Endothelial cell of umbilical vein (primary cell): ENCODE measurements around the gene MRNIP. TPM values are rescaled to one million over a fixed set of nuclear protein-coding genes. Genes with fewer than 3 reads are reported as not detected.

Experiments
- BruUV-seq: library from RNA; stranded (reverse); fragments of 400-500 nt; replicated peaks from 2 replicates; lab custom pipeline; 2021; lab: Mats Ljungman, UMichigan
- CTCF ChIA-PET: fragments of 300-600, 350-600 bp; sonication (Branson Sonifier 250); formaldehyde crosslinking; loops from one replicate; lab custom pipeline; 2021; ENCODE audit warnings: antibody characterized with exemption, inconsistent platforms; lab: Charles Lee
- POLR2A ChIA-PET: fragments of 300-600, 350-600 bp; sonication (Branson Sonifier 250); formaldehyde crosslinking; loops from one replicate; lab custom pipeline; 2021; ENCODE audit warnings: antibody characterized with exemption, inconsistent platforms; lab: Charles Lee
- DNase-seq: peaks from one replicate; pipeline ENCODE4 v3.0.0-alpha.2; 2011; ENCODE audit warnings: low read depth, low spot score
- FAIRE-seq: peaks from 2 replicates; lab custom pipeline; 2011; peaks lifted over from hg19 to GRCh38; lab: Jason Lieb, UNC
- H2AFZ ChIP-seq: 2 replicates; pipeline ENCODE4 v1.6.0; 2012; ENCODE audit warnings: low read depth, low read length, control low read depth, inconsistent platforms
- H3K27ac ChIP-seq: 2 replicates; pipeline ENCODE4 v1.5.1; 2011; ENCODE audit warnings: low read depth, mild to moderate bottlenecking, control low read depth, low read length, moderate library complexity; ENCODE audit not compliant: insufficient read depth
- H3K27me3 ChIP-seq, 2 experiments: 2 replicates each; pipeline versions ENCODE4 v1.6.0 to v1.6.1; 2011; ENCODE audit warnings: low read length in 2 of 2, mixed read lengths in 1 of 2; ENCODE audit not compliant: control insufficient read depth in 2 of 2, insufficient read depth in 2 of 2
- H3K36me3 ChIP-seq, 2 experiments: 2 replicates in 1 of 2; 3 replicates in 1 of 2; pipeline ENCODE4 v1.5.1; 2011; ENCODE audit warnings: low read length in 2 of 2, mild to moderate bottlenecking in 1 of 2, moderate library complexity in 1 of 2; ENCODE audit not compliant: control insufficient read depth in 2 of 2, insufficient read depth in 2 of 2; ENCODE audit errors: extremely low read depth in 1 of 2
- H3K4me1 ChIP-seq: 3 replicates; pipeline ENCODE4 v1.5.1; 2011; ENCODE audit warnings: mild to moderate bottlenecking, low read length; ENCODE audit not compliant: control insufficient read depth, insufficient read depth; ENCODE audit errors: extremely low read depth
- H3K4me2 ChIP-seq: 2 replicates; pipeline ENCODE4 v1.6.1; 2011; ENCODE audit warnings: low read length, control low read depth, mixed read lengths; ENCODE audit not compliant: insufficient read depth
- H3K4me3 ChIP-seq, 3 experiments: fragments of 200-600 bp in 1 of 3; sonication (generic), shearing (Covaris generic) in 1 of 3; replicated peaks in 1 of 3; 2 replicates each; pipeline ENCODE4 v1.5.1; 2011 to 2016; ENCODE audit warnings: control low read depth in 3 of 3, low read length in 3 of 3, mild to moderate bottlenecking in 2 of 3, inconsistent platforms in 1 of 3, low read depth in 1 of 3, moderate library complexity in 1 of 3; ENCODE audit not compliant: insufficient read depth in 1 of 3
- H3K79me2 ChIP-seq: 2 replicates; pipeline ENCODE4 v1.6.0; 2012; ENCODE audit warnings: low read length, inconsistent platforms; ENCODE audit not compliant: control insufficient read depth, insufficient read depth
- H3K9ac ChIP-seq: replicated peaks from 2 replicates; pipeline ENCODE3; 2011; ENCODE audit warnings: low read length, control low read depth; ENCODE audit not compliant: insufficient read depth; ENCODE audit errors: extremely low read depth
- H3K9me1 ChIP-seq: replicated peaks from 3 replicates; pipeline ENCODE4 v1.6.0; 2011; ENCODE audit warnings: mild to moderate bottlenecking, low read length; ENCODE audit not compliant: control insufficient read depth, insufficient read depth; ENCODE audit errors: extremely low read depth
- H3K9me3 ChIP-seq: replicated peaks from 2 replicates; pipeline ENCODE4 v1.5.1; 2012; ENCODE audit warnings: low read length, inconsistent platforms; ENCODE audit not compliant: control insufficient read depth, insufficient read depth
- H4K20me1 ChIP-seq: replicated peaks from 2 replicates; pipeline ENCODE3; 2011; ENCODE audit warnings: mild to moderate bottlenecking, low read length; ENCODE audit not compliant: control insufficient read depth, insufficient read depth; ENCODE audit errors: extremely low read depth
- CTCF ChIP-seq, 2 donors: IDR thresholded peaks; 1 replicate in 1 of 2; 2 replicates in 1 of 2; pipeline ENCODE4 v1.5.1; 2011; ENCODE audit warnings: low read length in 2 of 2, mild to moderate bottlenecking in 2 of 2, moderate library complexity in 2 of 2, control low read depth in 1 of 2, inconsistent platforms in 1 of 2, low read depth in 1 of 2; ENCODE audit not compliant: insufficient read depth in 1 of 2; ENCODE audit errors: extremely low read depth in 1 of 2
- GATA2 ChIP-seq: IDR thresholded peaks from 2 replicates; pipeline ENCODE4 v1.7.0; 2011; ENCODE audit warnings: low read depth, mild to moderate bottlenecking, moderate library complexity, mixed read lengths, low read length; ENCODE audit not compliant: insufficient read length, insufficient read depth
- POLR2A ChIP-seq: IDR thresholded peaks from 2 replicates; pipeline ENCODE4 v1.6.1; 2012; ENCODE audit warnings: low read depth, mild to moderate bottlenecking, control low read depth, low read length
- POLR2AphosphoS5 ChIP-seq: IDR thresholded peaks from 2 replicates; pipeline ENCODE4 v1.6.1; 2012; ENCODE audit warnings: low read depth, mild to moderate bottlenecking, control low read depth, low read length, moderate library complexity; ENCODE audit not compliant: insufficient read depth
- dilution Hi-C: fragments of 300-500 bp; cut with MboI; formaldehyde crosslinking; loops from one replicate; pipeline ENCODE4 v1.15.0; 2019; ENCODE audit warnings: low sequenced_read_pairs; ENCODE audit not compliant: extremely low pct_ligation_motif_present
- intact Hi-C: fragments of 100-400 bp; cut with micrococcal nuclease; formaldehyde crosslinking; loops from one replicate; pipeline ENCODE4 v1.10.0; 2022
- polyA plus RNA-seq, 4 experiments: library from polyadenylated mRNA; depleted of rRNA in 3 of 4; stranded (reverse) in 3 of 4; unstranded in 1 of 4; fragments of >200 nt; gene quantifications; 2 replicates each; pipeline versions ENCODE4 v1.2.1 to v1.2.3, GENCODE V29; 2011 to 2012; ENCODE audit warnings: missing spikeins in 1 of 4
- total RNA-seq: library from RNA; stranded (reverse); gene quantifications from 2 replicates; pipeline ENCODE4 v1.2.3, GENCODE V29; 2021

The MRNIP gene
- total and polyA plus RNA-seq, 2 donors (not counting 3 experiments of a cell fraction or from before 2014, with no cell fraction given), result 17.1 to 19.1 TPM

GRCh38 chr5:179839328-179840256 lies 19.0 kb downstream of the MRNIP start:
- Histone ChIP-seq H3K27ac (no peak overlapping the region), H3K79me2 (no peaks in the 10 kb centered on the region), H3K9me1 (no peaks in the 10 kb centered on the region), H4K20me1 (no peaks in the 10 kb centered on the region), H3K9ac (no peak overlapping the region), H3K9me3 (no peaks in the 10 kb centered on the region), H2AFZ (no peak overlapping the region), H3K36me3 (peaks cover 4 to 25% of the 10 kb centered on the region in 2 experiments), H3K4me3 (no peak overlapping the region), H3K27me3 (no peaks in the 10 kb centered on the region), H3K4me2 (no peak overlapping the region), H3K4me1 (no peaks in the 10 kb centered on the region)
- DNase-seq, result no peak
- dilution Hi-C loops, result no loop called here
- TF ChIP-seq GATA2, result no peak
- no peak for TF ChIP-seq CTCF (IDR thresholded peaks at IDR 0.05; ENCODE audit: extremely low read depth in 1 of 2, insufficient read depth in 1 of 2, low read depth in 1 of 2, low read length in 2 of 2)
- TF ChIP-seq POLR2AphosphoS5, result peak; percentile 42
- peak; percentile 58 for TF ChIP-seq POLR2A
- FAIRE-seq, result no peak
- POLR2A ChIA-PET, result interaction anchor here (0.6 kb wide), 1 partner anchor 49 kb away, joined by 11 read pairs; no protein-coding TSS in a partner anchor
- CTCF ChIA-PET, result interaction anchor here (0.8 kb wide), 1 partner anchor 77 kb away, joined by 3 read pairs; no protein-coding TSS in a partner anchor
- intact Hi-C loops, result no loop called here
- BruUV-seq, result no TSS peak
